Activated CD8-positive, alpha-beta memory T cell treated with anti-CD3 and anti-CD28 coated beads, Interleukin-2, amount 50 U/mL, for 1 hour (primary cell): ENCODE measurements around the gene DOP1B.
"Not testable (repeated sequence)": the region's sequence is repeated elsewhere in the genome, so short reads cannot be mapped to it uniquely, and the experiment has no call there.

Experiments
- DNase-seq: peaks from one replicate; pipeline ENCODE4 v3.0.0-alpha.2; 2020; ENCODE audit errors: extremely low read depth

The DOP1B gene

GRCh38 chr21:36171336-36171735 is 14.7 kb downstream of the DOP1B start:
- DNase-seq = no peak

- no peak for DNase-seq
Measured at GRCh38 chr21:36171741-36172331, 15.2 kb downstream of the DOP1B start.

- DNase-seq = no peak
Measured at GRCh38 chr21:36174780-36175179, 18.2 kb downstream of the DOP1B start.

GRCh38 chr21:36175771-36176565 is 19.3 kb downstream of the DOP1B start:
- DNase-seq = no peak

- no peak for DNase-seq
Measured at GRCh38 chr21:36178349-36178748, 21.7 kb downstream of the DOP1B start.

GRCh38 chr21:36179145-36179544 is 22.5 kb downstream of the DOP1B start:
- no peak for DNase-seq

GRCh38 chr21:36180963-36181362 is 24.3 kb downstream of the DOP1B start:
- no peak for DNase-seq

GRCh38 chr21:36183144-36183795 is 26.6 kb downstream of the DOP1B start:
- DNase-seq = no peak

GRCh38 chr21:36184545-36184944 is 27.9 kb downstream of the DOP1B start:
- DNase-seq = no peak

GRCh38 chr21:36185523-36185922 is 28.9 kb downstream of the DOP1B start:
- DNase-seq = no peak

- no peak for DNase-seq
Measured at GRCh38 chr21:36186081-36186480, 29.5 kb downstream of the DOP1B start.

GRCh38 chr21:36186506-36187399 is 30.1 kb downstream of the DOP1B start:
- DNase-seq = no peak

GRCh38 chr21:36188081-36188681 is 31.6 kb downstream of the DOP1B start:
- no peak for DNase-seq

GRCh38 chr21:36188937-36189336 is 32.3 kb downstream of the DOP1B start:
- no peak for DNase-seq

GRCh38 chr21:36190736-36191135 is 34.1 kb downstream of the DOP1B start:
- DNase-seq = no peak

GRCh38 chr21:36193200-36193599 is 36.6 kb downstream of the DOP1B start:
- DNase-seq = no peak

- DNase-seq = no peak
Measured at GRCh38 chr21:36194024-36194423, 37.4 kb downstream of the DOP1B start.

GRCh38 chr21:36195613-36196012 is 39.0 kb downstream of the DOP1B start:
- no peak for DNase-seq

- no peak for DNase-seq
Measured at GRCh38 chr21:36199021-36199420, 42.4 kb downstream of the DOP1B start.

- DNase-seq = not testable (repeated sequence)
Measured at GRCh38 chr21:36199575-36199974, 43.0 kb downstream of the DOP1B start.

- no peak for DNase-seq
Measured at GRCh38 chr21:36200081-36200561, 43.5 kb downstream of the DOP1B start.
